IPS DF 19.7 (cell line): Measurements from ENCODE around the gene SERGEF.

Experiments
- DNase-seq: peaks from one replicate; pipeline ENCODE4 v3.0.0-alpha.2; 2013; ENCODE audit warnings: low read depth, low spot score

SERGEF gene

GRCh38 chr11:17771841-17772401 lies 240.9 kb downstream of the SERGEF start:
- DNase-seq, result no peak

GRCh38 chr11:17771415-17771814 lies 241.4 kb downstream of the SERGEF start:
- no peak for DNase-seq

- DNase-seq, result no peak
Measured at GRCh38 chr11:17770917-17771316, 241.9 kb downstream of the SERGEF start.

GRCh38 chr11:17770048-17770652 lies 242.7 kb downstream of the SERGEF start:
- DNase-seq, result no peak

GRCh38 chr11:17769218-17769617 lies 243.6 kb downstream of the SERGEF start:
- no peak for DNase-seq

GRCh38 chr11:17768547-17768946 lies 244.3 kb downstream of the SERGEF start:
- no peak for DNase-seq

GRCh38 chr11:17767914-17768313 lies 244.9 kb downstream of the SERGEF start:
- no peak for DNase-seq

GRCh38 chr11:17767301-17767885 lies 245.5 kb downstream of the SERGEF start:
- no peak for DNase-seq

- no peak for DNase-seq
Measured at GRCh38 chr11:17766590-17766989, 246.3 kb downstream of the SERGEF start.

- no peak for DNase-seq
Measured at GRCh38 chr11:17766073-17766359, 246.8 kb downstream of the SERGEF start.

- DNase-seq, result no peak
Measured at GRCh38 chr11:17765356-17766072, 247.3 kb downstream of the SERGEF start.

GRCh38 chr11:17764446-17765218 lies 248.2 kb downstream of the SERGEF start:
- DNase-seq, result no peak

- no peak for DNase-seq
Measured at GRCh38 chr11:17763703-17764102, 249.1 kb downstream of the SERGEF start.

- no peak for DNase-seq
Measured at GRCh38 chr11:17763244-17763643, 249.6 kb downstream of the SERGEF start.

- no peak for DNase-seq
Measured at GRCh38 chr11:17762309-17762974, 250.4 kb downstream of the SERGEF start.

- peak; percentile 57 for DNase-seq
Measured at GRCh38 chr11:17760102-17761029, 252.5 kb downstream of the SERGEF start.

- no peak for DNase-seq
Measured at GRCh38 chr11:17755891-17756290, 257.0 kb downstream of the SERGEF start.

- DNase-seq, result no peak
Measured at GRCh38 chr11:17753641-17754040, 259.2 kb downstream of the SERGEF start.

GRCh38 chr11:17753153-17753552 lies 259.7 kb downstream of the SERGEF start:
- no peak for DNase-seq

GRCh38 chr11:17752144-17752543 lies 260.7 kb downstream of the SERGEF start:
- no peak for DNase-seq

GRCh38 chr11:17751558-17751957 lies 261.3 kb downstream of the SERGEF start:
- DNase-seq, result no peak
